Muscle of arm (tissue), 12 donors: ENCODE measurements around the gene C14orf93. TPM values are rescaled to one million over a fixed set of nuclear protein-coding genes. Genes with fewer than 3 reads are reported as not detected.
"Not testable (repeated sequence)": the region's sequence is repeated elsewhere in the genome, so short reads cannot be mapped to it uniquely, and the experiment has no call there.

Source experiments
- DNase-seq: peaks from one replicate; pipeline ENCODE4 v3.0.0-alpha.2; 2013
- polyA plus RNA-seq, 12 donors: library from polyadenylated mRNA; unstranded; fragments of 120-200 nt; gene quantifications; one replicate each; pipeline ENCODE4 v1.2.1, GENCODE V29; 2013; ENCODE audit not compliant: insufficient read length in 12 of 12

The C14orf93 gene
- polyA plus RNA-seq, 12 donors: 8.9 to 17.0 (median 11.6) TPM; not detected in 1

- DNase-seq: no peak
Measured at GRCh38 chr14:23021889-23022442, 12.0 kb upstream of the C14orf93 start.

DNA sequence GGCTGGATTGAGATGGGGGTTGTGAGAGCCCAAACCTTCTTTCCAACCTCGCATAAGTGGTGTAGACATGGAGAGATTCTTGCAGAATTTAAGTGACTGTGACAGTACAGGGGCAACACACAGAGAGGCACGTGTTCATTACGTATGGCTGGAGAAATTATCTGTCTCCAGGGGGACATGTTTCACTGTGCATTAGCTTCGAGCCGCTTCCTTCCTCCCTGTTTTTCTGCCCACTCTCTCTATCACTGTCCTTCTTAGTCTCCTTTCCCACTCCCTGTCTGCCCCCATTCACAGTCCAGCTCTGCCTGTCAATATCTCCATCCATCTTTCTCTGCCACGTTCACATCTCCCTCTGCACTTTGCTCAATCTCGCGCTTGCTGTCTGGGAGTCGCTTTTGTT, 11.5 kb upstream of the C14orf93 start:
- no peak for DNase-seq

DNA sequence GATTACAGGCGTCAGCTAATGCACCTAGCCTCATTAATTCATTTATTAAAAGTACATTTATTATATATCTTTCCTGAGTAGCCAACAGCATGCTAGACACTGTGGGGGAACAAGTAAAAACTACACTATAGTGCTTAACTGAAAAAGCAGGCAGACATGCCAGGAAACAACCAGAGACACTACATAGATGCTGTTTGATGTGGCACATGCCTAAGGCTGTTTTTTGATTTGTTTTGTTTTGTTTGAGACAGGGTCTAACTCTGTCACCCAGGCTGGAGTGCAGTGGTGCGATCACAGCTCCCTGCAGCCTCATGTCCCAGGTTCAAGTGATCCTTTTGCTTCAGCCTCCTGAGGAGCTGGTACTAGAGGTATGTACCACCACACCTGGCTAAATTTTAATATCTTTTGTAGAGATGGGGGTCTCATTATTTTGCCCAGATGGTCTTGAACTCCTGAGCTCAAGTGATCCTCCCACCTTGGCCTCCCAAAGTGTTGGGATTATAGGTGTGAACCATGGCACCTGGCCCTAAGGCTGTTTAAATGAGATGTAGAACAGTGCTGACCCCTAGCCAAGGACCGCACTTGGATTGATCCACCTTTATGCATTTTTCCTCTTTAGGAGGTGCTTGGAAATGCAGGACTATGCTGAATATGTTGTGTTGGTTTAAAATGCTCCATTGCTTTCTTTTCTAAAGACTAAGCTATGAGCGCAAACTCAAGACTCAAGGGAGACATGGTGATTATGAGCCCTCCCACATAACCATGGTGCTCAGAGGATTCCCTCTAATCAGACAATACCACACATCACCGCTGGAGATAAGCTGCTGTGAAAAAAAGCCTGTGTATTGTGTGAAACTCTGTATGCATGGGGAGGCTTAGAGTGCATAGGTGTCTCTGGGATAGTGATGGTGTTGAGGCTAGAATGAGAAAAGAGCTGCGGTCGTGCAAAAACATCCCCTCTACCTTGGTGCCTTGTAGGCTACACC, 10.5 kb upstream of the C14orf93 start:
- no peak for DNase-seq

DNA sequence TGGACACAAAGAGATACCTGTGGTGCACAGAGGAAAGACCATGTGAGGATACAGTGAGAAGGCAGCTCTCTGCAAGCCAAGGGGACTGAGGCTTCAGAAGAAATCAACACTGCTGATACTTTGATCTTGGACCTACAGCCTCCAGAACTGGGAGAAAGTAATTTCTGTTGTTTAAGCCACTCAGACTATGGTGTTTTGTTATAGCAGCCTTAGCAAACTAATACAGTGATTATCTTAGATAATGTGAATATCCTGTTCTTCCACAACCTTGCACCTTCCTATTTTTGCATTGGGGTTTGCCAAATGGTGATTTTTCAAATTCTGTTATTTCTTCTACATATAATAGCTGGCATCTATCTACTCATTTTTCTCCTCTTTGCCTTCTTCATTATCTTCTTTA, 8.2 kb upstream of the C14orf93 start:
- DNase-seq: no peak

GRCh38 chr14:23017091-23017490, 7.1 kb upstream of the C14orf93 start:
- no peak for DNase-seq

DNA sequence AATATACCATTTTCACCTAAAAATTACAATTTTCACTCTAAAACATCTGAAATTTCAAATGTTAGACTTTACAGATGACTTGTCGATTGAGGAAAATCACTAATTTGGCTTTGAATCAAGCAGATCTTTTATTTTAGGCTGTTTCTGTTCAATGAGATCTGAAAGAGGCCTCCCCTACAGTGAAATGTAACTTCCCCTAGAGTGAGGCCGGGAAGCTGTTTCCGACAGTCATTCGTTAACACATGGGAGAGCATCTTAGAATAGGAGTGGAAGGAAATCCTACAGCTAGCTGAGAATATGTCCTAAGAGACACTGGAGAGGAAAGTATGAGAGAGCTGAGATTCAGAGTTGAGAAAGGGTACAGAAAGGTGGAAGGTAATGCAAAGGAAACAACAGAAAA, 5.7 kb upstream of the C14orf93 start:
- DNase-seq: no peak

DNA sequence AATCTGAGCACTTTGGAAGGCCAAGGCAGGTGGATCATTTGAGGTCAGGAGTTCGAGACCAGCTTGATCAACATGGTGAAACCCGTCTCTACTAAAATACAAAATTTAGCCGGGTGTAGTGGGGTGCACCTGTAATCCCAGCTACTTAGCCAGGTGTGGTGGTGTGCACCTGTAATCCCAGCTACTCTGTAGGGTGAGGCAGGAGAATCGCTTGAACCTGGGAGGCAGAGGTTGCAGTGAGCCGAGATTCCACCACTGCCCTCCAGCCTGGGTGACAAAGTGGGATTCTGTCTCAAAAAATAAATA, 3.8 kb upstream of the C14orf93 start:
- DNase-seq: not testable (repeated sequence)

DNA sequence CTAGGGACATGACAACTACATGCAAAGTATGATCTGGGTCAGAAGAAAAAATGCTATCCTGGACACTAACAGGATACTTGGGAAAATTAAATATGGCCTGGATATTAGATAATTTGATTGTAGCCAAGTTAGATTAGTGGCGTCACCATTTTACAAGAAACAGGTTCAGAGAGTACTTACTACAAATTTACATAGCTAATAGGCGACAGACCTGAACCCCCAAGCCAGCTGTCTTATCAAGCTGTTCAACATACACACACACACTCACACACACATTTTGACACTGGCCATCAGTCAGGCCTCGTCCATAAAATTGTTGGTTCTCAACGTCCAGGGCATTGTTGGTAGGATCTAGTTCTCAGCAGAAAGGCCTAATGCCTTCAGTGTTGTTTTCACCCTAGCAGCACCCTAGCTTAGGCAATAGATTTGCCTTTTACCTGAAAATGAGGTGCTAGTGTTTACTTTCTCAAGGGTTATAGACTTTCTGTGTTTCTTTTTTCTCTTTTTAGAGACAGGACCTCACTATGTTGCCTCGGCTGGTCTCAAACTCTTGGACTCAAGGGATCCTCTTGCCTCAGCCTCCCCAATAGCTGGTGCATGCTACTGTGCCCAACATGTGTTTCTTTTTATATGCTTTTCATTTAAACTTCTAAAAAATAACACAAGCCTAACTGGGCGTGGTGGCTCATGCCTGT, 3.3 kb upstream of the C14orf93 start:
- DNase-seq: no peak

DNA sequence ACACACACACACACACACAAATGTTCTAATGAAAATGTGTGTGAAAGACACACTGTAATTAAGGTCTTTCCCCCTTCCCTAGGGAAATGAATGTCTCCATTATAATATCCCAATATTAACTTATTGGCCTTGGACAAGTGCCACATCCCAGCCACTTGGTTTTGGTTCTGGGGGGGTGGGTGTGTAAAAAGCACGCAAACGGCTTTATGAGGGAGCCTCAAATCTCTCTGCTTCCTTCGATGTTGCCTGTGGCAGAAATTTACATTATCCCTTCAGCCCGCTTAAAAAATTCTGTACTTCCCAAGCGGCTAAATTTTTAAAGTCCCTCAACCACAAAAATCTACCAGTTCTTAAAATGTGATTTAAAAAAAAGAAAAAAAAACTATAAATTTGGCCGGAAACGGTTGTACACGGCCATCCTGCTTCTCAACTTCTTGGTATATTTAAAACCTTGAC, 432 bp downstream of the C14orf93 start:
- DNase-seq: no peak

GRCh38 chr14:23008831-23009230, 1.1 kb downstream of the C14orf93 start:
- DNase-seq: no peak

- peak; percentile 97 for DNase-seq
Measured at GRCh38 chr14:23006544-23007419, 3.2 kb downstream of the C14orf93 start.

DNA sequence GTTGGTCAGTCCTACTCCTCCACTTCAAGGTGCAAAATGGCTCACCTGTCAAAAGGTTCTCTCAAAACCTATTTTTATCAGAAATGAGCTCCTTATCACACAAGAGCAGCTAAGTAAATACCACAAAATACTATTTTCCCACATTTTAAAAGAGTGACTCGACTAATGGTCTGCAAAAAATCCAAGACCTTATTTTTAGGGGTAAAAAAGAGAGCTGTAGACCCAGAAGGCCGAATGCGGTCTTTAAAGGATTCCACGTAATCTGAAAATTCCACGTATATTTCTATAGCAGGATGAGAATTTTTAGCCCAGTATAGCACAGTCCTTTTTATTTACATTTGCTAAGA, 3.8 kb downstream of the C14orf93 start:
- DNase-seq: no peak

GRCh38 chr14:23005451-23006187, 4.3 kb downstream of the C14orf93 start:
- no peak for DNase-seq

DNA sequence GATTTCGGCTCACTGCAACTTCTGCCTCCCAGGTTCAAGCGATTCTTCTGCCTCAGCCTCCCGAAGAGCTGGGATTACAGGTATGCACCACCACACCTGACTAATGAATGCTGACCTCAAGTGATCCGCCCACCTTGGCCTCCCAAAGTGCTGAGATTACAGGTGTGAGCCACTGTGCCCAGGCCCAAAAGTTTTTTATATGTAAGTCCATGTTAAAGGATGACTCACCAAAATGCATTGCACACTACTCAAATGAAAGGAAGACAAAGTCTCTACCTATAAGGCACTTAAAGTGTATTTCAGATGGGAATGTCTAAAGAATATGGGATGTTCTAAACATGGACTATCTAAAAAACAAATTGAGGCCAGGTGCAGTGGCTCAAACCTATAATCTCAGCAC, 5.7 kb downstream of the C14orf93 start:
- DNase-seq: not testable (repeated sequence)

- no peak for DNase-seq
Measured at GRCh38 chr14:23002592-23002991, 7.4 kb downstream of the C14orf93 start.

- no peak for DNase-seq
Measured at GRCh38 chr14:23000860-23001259, 9.1 kb downstream of the C14orf93 start.

- no peak for DNase-seq
Measured at GRCh38 chr14:22998329-22999012, 11.5 kb downstream of the C14orf93 start.

GRCh38 chr14:22997676-22998323, 12.1 kb downstream of the C14orf93 start:
- DNase-seq: no peak

DNA sequence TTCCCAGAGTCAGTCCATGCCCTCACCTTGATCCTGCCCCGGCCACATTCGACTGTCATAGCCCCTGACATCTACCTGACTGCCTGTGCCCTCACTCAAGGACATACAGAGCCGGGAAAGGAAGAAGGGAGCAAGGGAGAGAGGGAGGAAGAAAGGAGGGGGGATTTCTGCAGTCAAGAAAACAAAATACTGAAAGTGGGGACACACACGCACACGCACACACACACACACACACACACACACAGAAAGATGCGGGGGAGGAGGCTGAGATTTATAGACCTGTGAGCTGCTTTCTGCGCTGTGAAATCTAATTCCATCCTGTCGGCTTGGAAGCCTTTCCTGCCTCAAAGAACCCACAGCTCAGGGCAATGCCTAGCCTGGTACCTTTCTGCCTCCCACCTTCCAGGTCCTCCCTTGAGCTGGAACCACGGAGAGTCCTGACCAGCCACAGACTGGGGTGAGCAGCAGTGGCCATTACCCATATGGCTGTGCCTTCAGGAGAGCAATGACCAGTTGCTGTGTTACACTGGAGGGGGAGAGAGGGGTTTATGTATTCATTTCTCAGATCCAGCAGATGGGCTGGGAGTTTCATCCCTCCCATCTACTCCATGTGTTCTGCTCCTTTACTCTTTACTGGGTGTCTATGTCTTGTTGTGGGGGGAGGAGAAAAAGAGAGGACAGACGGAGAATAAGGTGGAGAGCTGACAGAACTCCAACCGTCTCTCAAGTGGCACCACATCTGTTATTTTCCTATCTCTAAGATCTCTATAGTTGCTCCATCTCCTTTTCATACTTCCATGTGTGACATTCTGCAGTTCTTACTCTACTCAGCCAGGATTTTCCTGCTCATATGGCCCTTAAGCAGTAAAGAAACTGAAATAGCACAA, 12.9 kb downstream of the C14orf93 start:
- no peak for DNase-seq
